Measurements from ENCODE around the gene GLTP. TPM values are rescaled to one million over a fixed set of nuclear protein-coding genes. Genes with fewer than 3 reads are reported as not detected.
A peak's percentile ranks its signal among the peaks of the same experiment; 100 is the strongest.

GLTP gene
- total RNA-seq, 1 donor from 2014 or later = 51.2 TPM

GRCh38 chr12:109813810-109814416 is 66.4 kb downstream of the GLTP start:
- peaks cover 4% of the 10 kb centered on the region for H3K36me3 Mint-ChIP-seq (ENCODE audit: low read depth, unreplicated experiment)
- H3K4me1 Mint-ChIP-seq (ENCODE audit: unreplicated experiment) = no peaks in the 10 kb centered on the region
- H3K9me3 Mint-ChIP-seq (ENCODE audit: unreplicated experiment) = no peaks in the 10 kb centered on the region
- no peak overlapping the region for H3K4me3 Mint-ChIP-seq (ENCODE audit: unreplicated experiment)
- TF ChIP-seq CTCF (IDR thresholded peaks at IDR 0.05; ENCODE audit: unreplicated experiment) = no peak
- H3K27me3 Mint-ChIP-seq (ENCODE audit: unreplicated experiment) = peaks cover 6% of the 10 kb centered on the region
- DNase-seq (ENCODE audit: low spot score) = no peak
- H3K27ac Mint-ChIP-seq (ENCODE audit: unreplicated experiment) = no peak overlapping the region

GRCh38 chr12:109811624-109811995 is 68.7 kb downstream of the GLTP start:
- Mint-ChIP-seq H3K27ac (ENCODE audit: unreplicated experiment) (no peak overlapping the region), H3K27me3 (ENCODE audit: unreplicated experiment) (peaks cover 2% of the 10 kb centered on the region), H3K4me3 (ENCODE audit: unreplicated experiment) (no peak overlapping the region), H3K36me3 (ENCODE audit: low read depth, unreplicated experiment) (no peaks in the 10 kb centered on the region), H3K4me1 (ENCODE audit: unreplicated experiment) (no peaks in the 10 kb centered on the region), H3K9me3 (ENCODE audit: unreplicated experiment) (no peaks in the 10 kb centered on the region)
- DNase-seq (ENCODE audit: low spot score) = no peak
- TF ChIP-seq CTCF (IDR thresholded peaks at IDR 0.05; ENCODE audit: unreplicated experiment) = peak; percentile 14

GRCh38 chr12:109810954-109811623 is 69.3 kb downstream of the GLTP start:
- no peak for DNase-seq (ENCODE audit: low spot score)
- no peaks in the 10 kb centered on the region for H3K4me1 Mint-ChIP-seq (ENCODE audit: unreplicated experiment)
- no peak for TF ChIP-seq CTCF (IDR thresholded peaks at IDR 0.05; ENCODE audit: unreplicated experiment)

GRCh38 chr12:109808876-109809646 is 71.3 kb downstream of the GLTP start:
- no peaks in the 10 kb centered on the region for H3K36me3 Mint-ChIP-seq (ENCODE audit: low read depth, unreplicated experiment)
- H3K4me1 Mint-ChIP-seq (ENCODE audit: unreplicated experiment) = no peaks in the 10 kb centered on the region
- H3K27me3 Mint-ChIP-seq (ENCODE audit: unreplicated experiment) = peaks cover 2% of the 10 kb centered on the region
- no peaks in the 10 kb centered on the region for H3K9me3 Mint-ChIP-seq (ENCODE audit: unreplicated experiment)
- TF ChIP-seq CTCF (IDR thresholded peaks at IDR 0.05; ENCODE audit: unreplicated experiment) = no peak
- no peak for DNase-seq (ENCODE audit: low spot score)
- H3K27ac Mint-ChIP-seq (ENCODE audit: unreplicated experiment) = no peak overlapping the region
- H3K4me3 Mint-ChIP-seq (ENCODE audit: unreplicated experiment) = no peak overlapping the region

More at GRCh38 chr12:109810954-109811623, 69.3 kb downstream of the GLTP start:
- Mint-ChIP-seq H3K9me3 (ENCODE audit: unreplicated experiment) (no peaks in the 10 kb centered on the region), H3K36me3 (ENCODE audit: low read depth, unreplicated experiment) (no peaks in the 10 kb centered on the region), H3K4me3 (ENCODE audit: unreplicated experiment) (no peak overlapping the region), H3K27me3 (ENCODE audit: unreplicated experiment) (peaks cover 2% of the 10 kb centered on the region), H3K27ac (ENCODE audit: unreplicated experiment) (no peak overlapping the region)
